Middle frontal gyrus (tissue), 1 donor: ENCODE data around the gene VAV2.

Experiments
- DNase-seq: peaks from one replicate; pipeline ENCODE4 v3.0.0-alpha.2; 2015; ENCODE audit warnings: low spot score; ENCODE audit errors: extremely low spot score

VAV2 gene

DNA sequence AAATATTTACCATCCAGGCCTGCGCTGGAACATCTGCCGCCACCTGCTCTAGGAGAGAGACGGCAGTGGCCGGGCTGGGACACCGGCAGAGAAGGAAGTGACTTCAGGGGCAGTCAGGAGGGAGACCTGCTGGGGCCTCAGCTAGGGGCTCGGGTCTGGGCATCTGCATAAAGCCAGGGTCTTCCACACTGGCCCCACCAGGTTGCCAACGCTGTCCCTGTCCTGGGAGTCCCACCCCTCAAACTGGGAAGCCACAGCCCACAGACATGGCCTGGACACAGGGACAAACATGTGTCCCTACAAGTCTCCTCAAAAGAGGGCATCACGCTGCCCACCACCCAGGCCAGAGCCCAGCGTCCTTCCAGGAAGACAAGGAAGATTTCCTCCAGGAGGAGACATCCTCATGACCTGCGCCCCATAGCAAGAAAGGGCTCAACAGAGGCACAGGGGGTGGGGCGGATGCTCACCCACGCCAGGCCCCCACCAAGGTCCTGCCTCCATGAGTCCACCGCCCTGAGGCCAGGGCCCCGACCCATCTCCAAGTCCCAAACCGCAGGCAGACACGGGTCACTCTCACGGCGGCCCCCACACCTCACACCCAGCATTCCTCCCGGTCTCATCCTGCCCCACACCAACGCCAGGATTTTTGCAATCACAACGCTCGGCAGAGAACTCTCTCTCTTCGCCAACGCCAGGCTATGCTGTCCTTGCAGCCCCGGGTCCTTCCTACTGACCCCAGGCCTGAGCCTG is 9.0 kb downstream of the VAV2 start:
- DNase-seq: no peak

DNA sequence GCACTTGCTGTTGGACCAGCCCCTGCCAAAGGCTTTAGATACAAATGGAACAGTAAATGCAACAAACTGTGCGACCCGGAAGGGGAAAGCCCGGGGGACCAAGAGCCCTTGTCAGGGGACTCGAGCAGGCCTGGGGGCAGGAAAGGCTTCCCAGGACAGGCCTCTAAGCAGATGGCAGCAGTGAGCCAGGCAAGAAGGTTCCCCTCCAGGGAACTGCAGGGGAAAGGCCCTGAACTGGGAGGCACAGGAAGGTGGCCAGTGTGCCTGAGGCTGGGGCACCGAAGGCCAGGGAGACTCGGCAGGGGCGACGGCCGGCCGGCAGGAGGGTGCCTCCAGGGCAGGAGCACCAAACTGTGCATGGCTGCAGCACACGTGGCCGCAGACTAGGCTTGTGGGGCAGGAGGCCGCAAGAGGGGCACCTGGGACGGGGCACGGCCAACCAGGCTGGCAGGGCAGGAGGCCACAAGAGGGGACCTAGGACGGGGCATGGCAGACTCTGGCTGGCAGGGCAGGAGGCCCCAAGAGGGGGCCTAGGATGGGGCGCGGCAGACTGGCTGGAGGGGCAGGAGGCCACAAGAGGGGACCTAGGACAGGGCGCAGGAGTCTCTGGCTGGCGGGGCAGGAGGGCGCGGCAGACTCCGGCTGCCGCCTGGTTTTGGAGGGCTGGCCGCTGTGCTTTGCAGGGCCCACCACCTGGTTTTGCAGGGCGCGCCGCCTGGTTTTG is 10.0 kb downstream of the VAV2 start:
- no peak for DNase-seq

DNA sequence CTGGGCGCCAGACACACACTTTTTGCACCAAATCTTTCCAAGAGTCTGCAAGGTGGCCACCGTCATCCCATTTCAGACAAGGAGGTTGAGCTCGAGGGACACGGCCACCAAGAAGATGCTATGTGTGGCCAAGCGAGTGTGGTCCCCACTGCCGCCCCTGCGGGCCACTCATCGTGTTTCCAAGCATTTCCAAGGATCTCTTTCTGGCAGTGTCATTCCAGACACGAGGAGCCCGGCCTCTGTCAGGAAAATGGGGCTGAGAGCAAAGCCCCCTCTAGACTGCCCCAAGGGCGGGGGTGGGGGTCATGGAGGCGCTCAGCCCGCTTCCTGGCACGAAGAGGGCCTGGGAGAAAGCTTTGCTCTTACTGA is 10.6 kb downstream of the VAV2 start:
- DNase-seq: no peak

DNA sequence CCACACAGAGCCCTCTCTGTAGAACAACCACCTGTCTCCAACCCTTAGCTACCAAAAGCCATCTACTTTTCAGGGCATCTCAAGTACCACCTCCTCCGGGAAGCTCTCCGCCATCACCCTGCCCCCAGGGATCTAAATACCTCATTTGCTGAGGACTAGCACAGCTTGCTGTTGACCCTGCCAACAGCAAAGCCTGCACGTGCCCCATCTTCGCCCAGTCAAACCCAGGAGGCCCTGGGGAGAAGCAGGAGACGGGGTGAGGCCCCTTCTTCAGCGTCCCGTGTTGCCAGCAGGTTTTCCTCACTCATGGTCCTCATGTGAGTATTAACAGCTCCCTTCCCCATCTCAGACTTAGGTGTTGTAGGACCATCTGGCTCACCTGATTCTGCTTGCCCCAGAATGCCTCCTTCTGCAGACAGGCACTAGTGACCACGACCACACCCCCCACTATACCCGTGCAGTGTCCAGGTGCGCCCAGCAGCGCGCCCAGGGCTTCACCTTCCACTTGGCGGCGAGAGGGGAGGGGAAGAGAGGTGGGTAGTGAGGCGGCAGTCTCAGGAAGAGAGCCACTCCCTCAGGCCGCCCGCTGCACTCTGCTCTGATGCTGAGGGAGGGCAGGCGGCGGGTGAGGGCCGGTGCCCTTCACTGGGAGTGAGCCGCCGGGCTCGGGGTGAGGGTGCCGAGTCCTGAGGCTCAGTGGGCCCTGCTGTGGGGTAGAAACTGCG is 11.1 kb downstream of the VAV2 start:
- DNase-seq: no peak

DNA sequence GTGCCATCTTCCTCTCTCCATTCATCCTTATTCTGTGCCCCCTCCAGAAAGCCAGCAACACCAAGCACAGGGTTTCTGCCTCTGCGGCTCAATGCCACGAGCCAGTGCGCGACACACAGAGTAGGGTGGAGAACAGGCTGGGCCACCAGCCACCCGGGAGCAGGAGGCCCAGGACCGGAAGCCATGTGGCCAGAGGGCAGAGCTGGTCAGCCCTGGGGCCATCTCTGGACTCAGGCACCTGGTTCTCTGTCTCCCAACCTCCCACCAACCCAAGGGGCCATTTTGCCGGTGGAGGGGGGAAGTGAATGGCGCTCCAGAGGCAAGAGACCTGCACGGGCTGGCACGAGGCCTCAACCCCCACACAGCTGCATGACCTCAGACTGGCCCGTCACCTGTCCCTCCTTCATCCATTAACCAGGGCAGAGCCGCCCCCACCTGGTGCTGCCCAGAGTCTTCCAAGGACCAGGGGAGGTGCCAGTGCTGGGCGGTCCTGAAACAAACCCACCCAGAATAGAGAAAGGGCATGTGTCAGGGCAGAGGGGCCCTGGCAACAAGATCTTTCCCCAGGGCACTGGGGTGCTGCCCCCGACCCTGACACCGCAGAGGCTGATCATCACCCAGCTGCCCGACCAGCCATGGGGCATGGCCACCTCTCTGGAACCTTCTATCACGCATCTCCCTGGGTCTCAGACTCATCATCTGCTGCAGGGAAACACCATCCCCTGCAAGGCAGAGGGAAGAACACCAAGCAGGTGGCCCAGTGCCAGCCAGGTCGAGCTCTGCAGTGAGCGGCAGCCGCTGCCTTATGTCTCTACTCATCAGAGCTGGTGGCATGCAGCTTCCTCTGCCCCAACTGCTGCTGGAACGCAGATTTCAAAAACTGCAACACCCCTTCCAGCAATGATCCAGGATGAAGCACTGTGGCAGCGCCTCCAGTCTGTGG is 11.9 kb downstream of the VAV2 start:
- DNase-seq: no peak

DNA sequence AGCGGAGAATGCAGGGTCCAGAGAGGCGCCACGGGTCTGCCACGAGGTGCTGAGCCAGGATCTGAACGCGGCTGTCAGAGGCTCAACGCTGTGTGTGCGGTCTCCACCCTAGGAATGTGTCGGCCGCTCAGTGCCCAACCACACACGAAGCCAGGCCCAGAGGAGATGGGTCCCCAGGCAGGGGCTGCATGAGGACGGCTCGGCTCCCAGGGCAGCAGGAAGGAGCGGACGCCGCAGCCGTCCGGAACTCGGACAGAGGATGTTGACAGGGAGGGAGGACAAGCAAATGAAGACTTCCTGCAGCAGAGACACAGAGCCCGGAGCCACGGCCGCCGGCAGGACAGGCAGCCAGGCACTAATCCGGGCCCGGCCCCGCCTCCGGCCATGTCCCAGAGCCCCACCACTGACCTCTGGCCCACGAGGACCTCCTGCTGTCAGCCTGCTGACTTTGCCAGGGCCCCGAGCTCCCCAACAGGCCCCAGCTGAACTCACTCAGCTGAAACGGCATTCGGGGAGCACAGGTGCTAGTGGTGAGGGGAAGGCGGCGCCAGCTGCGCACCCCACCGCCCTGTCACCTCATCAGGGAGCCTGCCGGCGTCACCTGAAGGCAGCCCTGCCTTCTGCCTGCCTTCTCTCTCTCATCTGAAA is 12.7 kb downstream of the VAV2 start:
- no peak for DNase-seq

DNA sequence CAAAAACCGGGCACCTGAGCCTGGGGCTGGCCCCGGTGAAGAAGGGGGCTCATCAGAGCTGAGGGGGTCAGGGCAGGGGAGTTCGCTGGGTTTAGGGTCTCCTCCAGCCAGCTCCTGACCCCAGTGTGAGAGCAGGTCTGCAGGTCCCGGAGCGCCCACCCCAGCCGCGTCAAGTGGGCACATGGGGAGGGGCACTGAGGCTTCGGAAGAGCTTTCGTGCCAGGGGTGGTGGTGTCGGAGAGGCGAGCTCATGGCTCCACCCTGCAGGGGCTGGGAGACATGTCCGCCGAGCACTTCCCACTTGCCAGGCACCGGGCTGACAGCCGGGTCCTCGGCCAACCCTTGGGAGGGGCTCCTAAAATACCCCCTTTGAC is 13.2 kb downstream of the VAV2 start:
- no peak for DNase-seq

DNA sequence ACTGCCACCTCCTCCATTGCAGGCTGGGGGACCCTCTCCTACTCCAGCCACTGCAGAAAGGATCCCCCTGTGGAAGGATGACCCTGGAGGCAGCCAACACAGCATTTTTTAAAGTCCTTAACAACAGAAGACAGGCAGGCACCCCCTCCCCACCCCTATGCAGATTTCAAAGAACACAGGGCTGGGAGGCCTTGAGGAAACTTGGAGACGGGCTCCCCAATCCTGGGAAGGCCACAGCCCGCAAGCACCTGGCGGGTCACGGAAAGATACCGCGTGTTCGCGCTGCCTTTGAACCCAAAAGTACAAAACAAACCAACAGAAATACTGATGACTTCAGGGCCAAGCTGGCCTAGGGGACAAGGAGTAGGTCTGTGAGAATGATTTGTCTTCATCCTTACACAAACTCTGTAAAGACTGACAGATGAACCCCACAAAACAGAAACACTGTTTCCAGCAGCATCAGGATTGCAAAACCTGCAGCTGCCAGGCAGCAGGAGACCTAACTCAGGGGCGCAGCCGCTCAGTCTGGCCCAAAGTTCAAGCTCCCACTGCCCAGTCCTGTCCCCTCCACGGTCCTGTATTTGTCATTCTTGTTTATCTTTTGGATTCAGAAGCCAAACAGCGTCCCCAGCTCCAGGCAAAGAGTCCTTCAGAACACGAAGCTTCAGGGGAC is 13.8 kb downstream of the VAV2 start:
- no peak for DNase-seq

DNA sequence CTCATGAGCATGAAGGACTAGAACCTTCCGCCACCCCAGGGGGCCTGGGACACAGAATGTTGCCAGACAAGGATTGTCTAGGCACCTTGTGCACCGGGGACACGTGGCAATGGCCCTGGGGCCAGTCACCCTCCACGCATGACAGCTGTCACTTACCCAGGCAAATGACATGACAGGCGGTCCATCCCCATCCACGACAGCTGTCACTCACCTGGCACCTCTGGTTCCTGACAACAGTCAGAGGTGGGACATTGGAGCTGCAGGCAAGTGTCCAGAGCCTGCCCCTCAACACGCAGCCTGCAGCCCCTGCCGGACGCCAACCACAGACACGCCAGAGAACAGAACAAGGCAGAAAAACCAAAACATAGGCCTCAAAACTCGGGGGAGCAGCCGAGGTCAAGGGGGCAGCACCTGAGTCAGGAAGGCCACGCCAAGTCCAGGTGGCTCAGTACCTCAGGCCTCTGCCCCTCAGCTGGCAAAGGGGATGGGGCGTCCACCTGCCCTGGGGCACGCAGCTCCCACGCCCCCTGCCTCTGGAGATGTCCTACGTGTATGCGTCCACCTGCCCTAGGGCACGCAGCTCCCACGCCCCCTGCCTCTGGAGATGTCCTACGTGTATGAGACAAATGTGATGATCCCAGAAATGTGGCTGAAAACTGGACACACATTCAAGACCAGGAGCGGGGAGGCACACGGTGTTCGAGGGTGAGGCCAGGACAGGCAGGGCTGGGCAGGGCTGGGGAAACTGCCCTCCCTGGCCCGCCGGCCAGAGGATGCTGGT is 14.5 kb downstream of the VAV2 start:
- no peak for DNase-seq

DNA sequence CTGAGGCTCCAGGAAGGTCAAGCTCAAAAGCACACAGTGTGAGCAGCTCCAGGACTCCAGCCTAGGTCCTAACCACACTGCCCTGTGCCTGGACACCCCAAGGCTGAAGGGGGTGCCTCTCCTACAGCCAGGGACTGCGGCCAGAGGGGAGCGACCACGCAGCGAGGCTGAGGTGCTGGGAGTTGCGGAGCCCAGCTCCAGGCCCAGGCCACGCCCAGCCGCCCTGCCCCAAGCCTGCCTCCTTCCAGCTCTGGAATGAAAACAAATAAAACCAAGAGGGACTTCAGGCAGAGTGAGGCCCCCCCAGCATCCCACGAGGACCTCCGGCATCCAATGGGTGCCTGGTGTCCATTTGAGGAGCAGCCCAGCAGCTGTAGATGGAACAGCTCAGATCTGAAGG is 15.2 kb downstream of the VAV2 start:
- no peak for DNase-seq

DNA sequence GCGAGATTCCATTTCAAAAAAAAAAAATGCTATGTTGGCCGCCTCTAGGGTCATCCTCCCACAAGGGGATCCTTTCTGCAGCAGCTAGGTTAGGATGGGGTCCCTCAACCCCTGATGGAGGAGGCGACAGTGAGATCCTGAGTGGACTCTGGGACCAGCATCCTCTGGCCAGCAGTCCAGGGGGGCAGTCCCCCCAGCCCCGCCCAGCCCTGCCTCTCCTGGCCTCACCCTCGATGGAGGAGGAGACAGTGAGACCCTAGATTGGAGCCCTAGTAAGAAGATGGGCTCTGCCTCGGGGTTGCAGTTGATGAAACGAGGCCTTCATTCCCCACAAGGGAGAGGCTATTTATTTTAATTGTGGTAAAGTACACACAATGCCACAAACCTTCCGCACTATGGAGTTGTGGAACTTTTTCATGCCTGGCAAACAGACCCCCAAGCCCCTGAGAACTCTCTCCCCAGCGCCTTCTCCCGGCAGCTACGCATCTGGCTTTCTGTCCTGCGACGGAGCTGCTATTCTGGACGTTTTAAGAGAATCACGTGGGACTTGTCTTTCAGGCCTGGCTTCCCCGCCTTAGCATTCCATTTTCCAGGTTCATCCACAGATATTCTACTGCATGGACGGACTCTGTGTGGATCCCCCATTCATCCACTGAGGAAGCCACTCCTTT is 15.8 kb downstream of the VAV2 start:
- DNase-seq: no peak

DNA sequence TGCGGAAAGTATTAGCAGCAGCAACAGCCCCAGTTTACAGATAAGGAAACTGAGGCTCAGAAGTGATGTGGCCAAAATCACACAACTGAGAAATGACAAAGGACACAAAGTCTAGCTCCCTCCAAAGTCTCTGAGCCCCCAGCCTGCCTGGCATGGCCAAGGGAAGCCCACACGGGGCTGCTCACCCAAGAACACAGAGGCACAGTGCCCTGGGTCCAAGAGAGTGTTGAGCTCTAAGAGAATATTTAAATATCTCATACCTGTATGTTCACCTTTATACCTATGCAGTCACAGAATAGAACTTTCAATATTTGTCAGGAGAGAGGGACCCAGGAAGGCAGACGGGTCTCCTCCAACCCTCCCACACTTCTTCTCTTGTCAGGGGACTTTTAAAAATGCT is 16.6 kb downstream of the VAV2 start:
- DNase-seq: no peak

DNA sequence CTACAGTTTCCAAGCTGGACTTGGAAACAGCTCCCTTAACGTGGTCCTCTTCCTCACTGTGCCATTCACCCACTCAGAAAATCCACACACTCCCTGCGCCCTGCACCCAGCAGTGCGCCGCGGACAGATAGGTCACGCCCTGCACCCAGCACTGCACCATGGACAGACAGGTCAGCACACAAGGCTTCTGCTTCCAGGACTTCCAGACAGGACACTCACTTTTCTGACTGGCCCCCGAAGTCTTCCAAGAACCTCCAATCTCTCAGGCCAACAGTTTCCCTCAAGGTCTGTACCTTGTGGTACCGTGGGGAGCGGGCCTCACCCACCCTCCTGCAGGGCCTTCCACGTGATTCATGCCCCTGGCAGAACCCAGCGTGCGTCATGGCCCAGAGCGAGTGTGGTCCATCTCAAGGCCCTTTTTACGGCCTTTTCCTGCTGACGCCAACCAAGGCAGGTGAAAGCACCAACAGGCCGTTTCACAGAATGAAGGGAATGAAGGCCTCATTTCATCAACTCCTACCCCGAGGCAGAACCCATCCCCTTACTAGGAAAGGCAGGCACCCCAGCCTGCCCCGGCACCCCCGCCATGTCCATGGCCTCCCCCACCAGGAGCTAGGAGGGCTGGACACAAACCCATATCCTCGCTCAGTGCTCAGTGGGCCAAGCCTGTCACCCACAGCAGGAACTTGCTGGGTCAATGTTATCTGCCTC is 17.3 kb downstream of the VAV2 start:
- no peak for DNase-seq

DNA sequence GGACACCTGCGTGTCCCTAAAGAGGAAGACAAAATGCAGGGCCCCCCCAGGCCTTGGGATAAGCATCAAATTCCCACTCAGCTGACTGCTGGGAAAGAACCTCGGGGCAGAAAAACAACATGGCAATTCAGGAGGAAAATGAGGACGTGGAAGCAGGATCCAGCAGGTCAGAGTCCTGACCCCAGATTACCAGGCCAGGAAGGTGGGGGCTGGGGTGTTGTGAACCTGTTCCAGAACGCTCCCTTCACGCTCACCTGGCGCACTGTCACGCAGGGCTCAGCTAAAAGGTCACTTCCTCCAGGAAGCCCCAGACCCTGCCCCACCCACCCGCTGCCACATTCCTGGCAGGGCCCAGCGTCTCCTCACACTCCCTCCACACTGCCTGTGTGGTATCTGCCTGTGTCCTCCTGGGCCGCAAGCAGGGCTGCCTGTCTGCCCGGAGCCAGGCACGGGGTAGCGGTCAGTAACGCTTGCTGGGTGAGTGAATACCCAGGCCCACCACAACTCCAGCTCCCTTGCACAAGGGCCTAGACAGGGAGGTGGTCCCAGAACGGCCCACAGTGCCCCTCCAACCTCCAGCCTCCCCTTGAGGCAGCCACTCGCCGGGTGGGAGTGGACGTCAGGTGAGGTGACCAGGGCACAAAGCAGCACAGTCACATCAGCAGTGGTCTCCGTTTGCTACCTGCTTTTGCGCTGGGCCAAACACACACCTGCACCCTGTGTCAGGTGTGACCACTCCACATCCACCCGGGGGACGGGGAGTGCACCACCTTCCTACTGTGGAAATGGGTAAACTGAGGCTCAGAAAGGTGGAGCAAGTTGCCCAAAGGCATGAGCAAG is 18.1 kb downstream of the VAV2 start:
- DNase-seq: no peak

DNA sequence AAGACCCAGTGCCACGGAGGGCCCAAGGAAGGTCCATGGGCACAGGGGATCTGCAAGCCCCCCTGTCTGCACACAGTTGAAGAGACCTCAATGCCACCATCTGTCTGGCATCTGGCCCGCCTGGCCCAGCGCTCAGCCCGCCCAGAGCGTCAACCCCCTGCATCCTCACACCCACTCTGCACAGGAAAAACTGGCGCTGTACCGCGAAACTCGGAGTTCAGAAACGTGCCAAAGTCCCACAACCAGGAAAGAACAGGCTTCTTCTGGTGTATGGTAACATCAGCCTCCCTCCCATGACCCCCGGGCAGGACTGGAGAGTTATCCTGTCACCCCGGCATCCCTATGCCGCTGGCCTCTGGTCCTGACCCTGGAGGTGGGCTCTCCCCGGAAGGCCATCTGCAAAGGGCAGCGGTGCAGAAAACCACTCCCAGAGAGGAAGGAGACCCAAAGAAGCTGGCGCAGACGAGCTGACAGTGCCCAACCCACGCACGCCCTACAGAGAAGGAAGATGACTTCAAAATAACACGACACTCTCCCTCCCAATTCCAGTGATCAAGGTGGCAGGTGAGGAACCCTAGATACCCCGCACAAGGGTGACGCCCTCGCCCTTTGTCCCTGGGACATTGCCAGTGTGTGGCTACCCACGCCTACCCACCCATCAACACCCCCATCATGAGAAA is 18.9 kb downstream of the VAV2 start:
- no peak for DNase-seq

DNA sequence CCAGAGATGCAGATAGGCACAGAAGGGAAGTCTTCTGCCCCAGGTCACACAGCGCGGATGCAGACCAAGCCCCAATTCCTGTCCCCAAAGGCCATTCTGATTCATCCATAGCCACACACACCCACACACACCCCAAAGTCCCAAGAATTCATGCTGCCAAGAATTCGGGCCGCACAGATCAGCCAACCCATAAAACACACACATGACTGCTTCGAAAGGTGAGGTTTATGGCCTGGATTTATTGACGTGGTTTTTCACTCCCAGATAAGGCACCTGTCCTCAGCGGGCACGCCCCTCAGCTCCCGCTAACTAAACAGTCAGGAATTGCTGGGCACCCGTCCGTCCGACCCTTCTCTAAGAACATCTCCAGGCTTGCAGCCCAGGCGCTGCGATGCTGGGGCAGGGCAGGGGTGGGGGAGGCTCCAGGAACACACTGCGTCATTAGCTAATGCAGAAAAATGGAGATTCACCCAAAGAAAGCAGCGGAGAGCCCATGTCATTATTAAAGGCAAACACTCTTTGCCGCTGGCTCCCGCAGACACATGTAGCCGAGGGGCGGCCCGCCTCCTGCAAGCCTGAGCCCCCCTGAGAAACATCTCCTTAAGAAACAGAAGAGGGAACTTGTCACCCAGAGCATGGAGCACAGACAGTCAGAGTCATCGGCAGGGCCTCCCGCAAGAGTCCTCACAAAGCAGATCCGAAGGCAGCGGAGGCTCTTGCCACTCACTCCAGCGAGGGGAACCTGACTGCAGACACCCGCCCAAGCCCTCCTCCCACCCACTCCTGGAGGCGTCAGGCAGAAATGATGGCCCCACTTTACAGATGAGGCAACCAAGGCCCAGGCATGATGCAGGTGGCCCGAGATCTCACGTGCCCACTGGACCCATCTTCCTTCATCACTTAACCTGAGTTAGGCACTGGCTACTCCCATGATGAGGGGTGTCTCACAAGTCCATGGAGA is 19.9 kb downstream of the VAV2 start:
- no peak for DNase-seq
